Left lung (tissue), 10 donors: ENCODE results near the gene PRDM5. TPM values are rescaled to one million over a fixed set of nuclear protein-coding genes. Genes with fewer than 3 reads are reported as not detected.

Experiments
- ATAC-seq: fragments of 200-7000 bp; cut with Tn5 transposase; one replicate; pipeline ENCODE4 v1.9.1; 2020; ENCODE audit warnings: moderate library complexity
- DNase-seq, 4 donors: peaks; one replicate each; pipeline ENCODE4 v3.0.0-alpha.2; 2013 to 2020
- H3K27ac ChIP-seq, 2 donors: fragments of 200-600 bp; sonication (generic) in 1 of 2; one replicate each; pipeline versions ENCODE4 v1.5.0 to v1.8.0; 2020 to 2021
- H3K27me3 ChIP-seq, 2 donors: fragments of 200-600 bp; sonication (generic) in 1 of 2; one replicate each; pipeline versions ENCODE4 v1.5.0 to v1.8.0; 2020 to 2021
- H3K36me3 ChIP-seq, 2 donors: fragments of 200-600 bp; sonication (generic) in 1 of 2; one replicate each; pipeline versions ENCODE4 v1.5.0 to v1.8.0; 2020 to 2021
- H3K4me1 ChIP-seq, 2 donors: fragments of 200-600 bp; one replicate each; pipeline ENCODE4 v1.8.0; 2021
- H3K4me3 ChIP-seq, 2 donors: fragments of 200-600 bp; sonication (generic) in 1 of 2; one replicate each; pipeline versions ENCODE4 v1.5.0 to v1.8.0; 2020 to 2021; ENCODE audit warnings: mild to moderate bottlenecking in 1 of 2
- H3K9me3 ChIP-seq, 2 donors: fragments of 200-600 bp; sonication (generic) in 1 of 2; one replicate each; pipeline versions ENCODE4 v1.5.0 to v1.8.0; 2020 to 2021
- intact Hi-C, 2 donors: fragments of 100-400 bp; cut with DNase I; formaldehyde crosslinking; loops; one replicate each; pipeline versions ENCODE4 v1.11.2 to v1.14.2; 2022
- polyA plus RNA-seq, 6 donors: library from polyadenylated mRNA; unstranded; fragments of 120-200 nt; gene quantifications; one replicate each; pipeline ENCODE4 v1.2.1, GENCODE V29; 2013; ENCODE audit not compliant: insufficient read length in 6 of 6
- total RNA-seq, 2 donors: library from RNA; stranded (reverse); fragmentation: NEBNext Ultra II Directional; extraction: Animal tissue kit (Norgen Biotek cat#: 25700); gene quantifications; one replicate each; pipeline ENCODE4 v1.2.1, GENCODE V29; 2021
- TF ChIP-seq, protein P1 (sequence below), 2 donors: fragments of 200-600 bp; sonication (generic) in 1 of 2; IDR thresholded peaks; one replicate each; pipeline versions ENCODE4 v1.5.0 to v1.8.0; 2021; ENCODE audit warnings: antibody characterized with exemption in 2 of 2
- donor health status: DM: no; HTN: yes; CAD: no.
- donor health status: DM: no; HTN: no; CAD: no.

The PRDM5 gene
- total and polyA plus RNA-seq, 8 donors = 12.1 to 35.1 (median 30.3) TPM

DNA sequence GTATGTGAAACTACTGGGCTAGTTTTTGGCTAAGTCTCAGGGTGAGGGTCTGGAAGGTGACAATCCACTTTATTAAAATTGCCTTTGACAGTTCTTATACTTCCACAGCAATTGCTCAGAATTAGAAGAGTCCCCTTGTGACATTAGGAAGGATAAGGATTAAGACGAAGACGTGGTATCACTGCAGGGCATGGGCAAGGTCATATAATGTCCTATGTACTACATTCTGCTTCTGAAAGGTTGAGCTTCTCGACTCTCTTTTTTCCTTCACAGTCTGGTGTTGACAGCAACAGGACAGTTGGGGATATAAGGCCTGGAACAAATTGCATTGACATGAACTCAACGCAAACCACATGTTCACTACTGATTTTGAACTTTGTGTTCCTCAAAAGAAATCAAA, 40.9 kb upstream of the PRDM5 start:
- DNase-seq = no peak
- Histone ChIP-seq H3K4me3 (no peak overlapping the region), H3K36me3 (no peaks in the 10 kb centered on the region), H3K4me1 (no peaks in the 10 kb centered on the region), H3K27me3 (no peaks in the 10 kb centered on the region), H3K9me3 (no peaks in the 10 kb centered on the region), H3K27ac (no peak overlapping the region)
- ATAC-seq = no peak
- intact Hi-C loops = no loop called here
- TF ChIP-seq, protein P1, sequence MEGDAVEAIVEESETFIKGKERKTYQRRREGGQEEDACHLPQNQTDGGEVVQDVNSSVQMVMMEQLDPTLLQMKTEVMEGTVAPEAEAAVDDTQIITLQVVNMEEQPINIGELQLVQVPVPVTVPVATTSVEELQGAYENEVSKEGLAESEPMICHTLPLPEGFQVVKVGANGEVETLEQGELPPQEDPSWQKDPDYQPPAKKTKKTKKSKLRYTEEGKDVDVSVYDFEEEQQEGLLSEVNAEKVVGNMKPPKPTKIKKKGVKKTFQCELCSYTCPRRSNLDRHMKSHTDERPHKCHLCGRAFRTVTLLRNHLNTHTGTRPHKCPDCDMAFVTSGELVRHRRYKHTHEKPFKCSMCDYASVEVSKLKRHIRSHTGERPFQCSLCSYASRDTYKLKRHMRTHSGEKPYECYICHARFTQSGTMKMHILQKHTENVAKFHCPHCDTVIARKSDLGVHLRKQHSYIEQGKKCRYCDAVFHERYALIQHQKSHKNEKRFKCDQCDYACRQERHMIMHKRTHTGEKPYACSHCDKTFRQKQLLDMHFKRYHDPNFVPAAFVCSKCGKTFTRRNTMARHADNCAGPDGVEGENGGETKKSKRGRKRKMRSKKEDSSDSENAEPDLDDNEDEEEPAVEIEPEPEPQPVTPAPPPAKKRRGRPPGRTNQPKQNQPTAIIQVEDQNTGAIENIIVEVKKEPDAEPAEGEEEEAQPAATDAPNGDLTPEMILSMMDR (IDR thresholded peaks at IDR 0.05) = no peak

DNA sequence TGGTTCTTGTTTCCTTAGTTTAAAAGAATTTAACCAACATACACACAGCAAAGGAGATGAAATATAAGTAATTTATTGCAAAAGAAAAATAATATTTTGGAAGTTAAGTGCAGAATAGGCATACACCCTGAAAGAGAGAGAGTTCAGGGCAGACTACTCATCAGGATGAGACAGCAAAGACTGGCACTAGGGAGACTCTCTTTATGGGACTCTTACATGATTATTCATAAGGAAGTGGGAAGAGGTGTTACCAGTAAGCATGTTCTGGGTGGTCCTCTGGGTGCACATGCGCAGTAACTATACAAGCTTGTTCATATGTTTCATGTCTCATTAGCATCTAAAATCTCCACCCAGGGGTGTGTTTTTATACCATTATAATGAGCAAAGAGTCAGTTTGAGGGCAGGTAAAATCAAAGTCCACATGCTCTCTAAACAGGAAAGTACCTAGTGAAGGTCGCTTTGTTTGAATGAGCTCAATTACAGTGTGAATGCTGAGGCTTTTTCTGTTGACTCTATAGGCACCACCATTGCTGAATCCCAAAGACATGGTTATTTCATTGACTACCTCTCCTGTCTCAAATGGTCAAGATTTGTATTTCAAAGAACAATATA, 38.2 kb upstream of the PRDM5 start:
- ATAC-seq = no peak
- intact Hi-C loops = no loop called here

DNA sequence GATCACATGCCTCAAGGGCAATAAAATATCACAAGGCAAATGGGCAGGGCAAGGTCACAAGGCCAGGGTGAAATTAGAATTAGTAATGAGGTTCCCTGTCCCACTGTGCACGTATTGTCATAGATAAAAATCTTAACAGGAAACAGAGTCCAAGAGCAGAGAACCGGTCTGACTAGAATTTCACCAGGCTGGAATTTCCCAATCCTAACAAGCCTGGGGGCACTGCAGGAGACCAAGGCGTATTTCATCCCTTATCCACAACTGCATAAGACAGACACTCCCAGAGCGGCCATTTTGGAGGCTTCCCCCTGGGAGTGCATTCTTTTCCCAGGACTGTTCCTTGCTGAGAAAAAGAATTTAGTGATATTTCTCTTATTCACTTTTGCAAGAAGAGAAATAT, 25.9 kb upstream of the PRDM5 start:
- Histone ChIP-seq H3K4me1 (no peaks in the 10 kb centered on the region), H3K4me3 (no peak overlapping the region), H3K27me3 (no peaks in the 10 kb centered on the region), H3K36me3 (no peaks in the 10 kb centered on the region), H3K27ac (no peak overlapping the region), H3K9me3 (peaks cover 0 to 42% of the 10 kb centered on the region in 2 donors)
- no peak for ATAC-seq
- DNase-seq = no peak
- TF ChIP-seq, protein P1 (IDR thresholded peaks at IDR 0.05) = no peak
- intact Hi-C loops = no loop called here

More for the DNA sequence above, 38.2 kb upstream of the PRDM5 start:
- H3K27me3 ChIP-seq = no peaks in the 10 kb centered on the region
- H3K27ac ChIP-seq = no peak overlapping the region
- H3K4me1 ChIP-seq = no peaks in the 10 kb centered on the region
- no peak for DNase-seq
- no peaks in the 10 kb centered on the region for H3K36me3 ChIP-seq
- TF ChIP-seq, protein P1 (IDR thresholded peaks at IDR 0.05) = no peak
- no peaks in the 10 kb centered on the region for H3K9me3 ChIP-seq
- H3K4me3 ChIP-seq = no peak overlapping the region

DNA sequence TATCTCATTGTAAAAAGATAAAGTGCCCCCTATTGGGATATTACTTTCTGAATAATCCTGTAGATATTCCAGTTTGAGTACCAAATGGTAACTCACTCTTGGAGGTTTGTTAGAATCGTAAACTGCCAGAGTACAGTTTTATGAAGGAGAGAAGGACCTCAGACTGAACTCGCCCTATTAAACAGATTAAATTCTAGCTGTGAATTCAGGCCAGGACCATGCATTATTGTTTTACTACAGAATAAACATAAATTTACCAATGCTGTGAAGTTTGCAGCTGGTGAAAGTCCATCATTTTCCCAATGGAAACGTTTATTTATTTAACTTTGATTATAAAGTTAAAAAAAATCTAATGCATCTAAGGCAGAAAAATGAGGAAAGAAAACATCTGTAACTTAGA, 20.2 kb upstream of the PRDM5 start:
- Histone ChIP-seq H3K36me3 (no peaks in the 10 kb centered on the region), H3K4me3 (no peak overlapping the region), H3K9me3 (peaks cover 0 to 10% of the 10 kb centered on the region in 2 donors), H3K27ac (no peak overlapping the region), H3K27me3 (no peaks in the 10 kb centered on the region), H3K4me1 (no peaks in the 10 kb centered on the region)
- DNase-seq (no peak), ATAC-seq (no peak)
- TF ChIP-seq, protein P1 (IDR thresholded peaks at IDR 0.05) = no peak
- intact Hi-C loops = no loop called here

DNA sequence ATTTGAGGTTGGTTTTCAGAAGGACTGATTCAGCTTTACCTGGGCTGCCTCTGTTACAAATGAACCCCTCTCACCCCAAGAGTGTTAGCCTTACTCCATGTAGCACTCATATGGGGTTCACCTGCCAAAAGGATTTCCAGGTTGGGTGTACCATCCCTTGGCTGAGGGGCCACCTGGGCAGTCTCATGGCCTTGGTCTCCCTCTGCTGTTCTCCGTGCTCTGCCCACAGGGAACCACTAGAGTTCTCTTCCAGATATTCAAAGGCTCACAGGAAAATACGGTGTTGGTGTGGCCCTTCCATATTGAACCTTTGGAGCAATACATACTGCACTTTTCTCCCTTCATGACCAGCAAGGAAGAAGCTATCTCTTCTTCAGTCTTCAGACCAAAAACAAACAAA, 18.0 kb upstream of the PRDM5 start:
- TF ChIP-seq, protein P1 (IDR thresholded peaks at IDR 0.05) = no peak
- H3K27ac ChIP-seq = no peak overlapping the region
- DNase-seq (no peak), ATAC-seq (no peak)
- H3K4me3 ChIP-seq = no peak overlapping the region
- H3K9me3 ChIP-seq = no peaks in the 10 kb centered on the region
- H3K4me1 ChIP-seq = no peaks in the 10 kb centered on the region
- intact Hi-C loops = no loop called here
- H3K36me3 ChIP-seq = no peaks in the 10 kb centered on the region
- H3K27me3 ChIP-seq = no peaks in the 10 kb centered on the region
